GM23248 (cell line): ENCODE results near the gene LMNB1.

ENCODE experiments used
- EZH2 ChIP-seq: fragments of 200-600 bp; sonication (generic); IDR thresholded peaks from 2 replicates; pipeline ENCODE4 v1.6.1; 2018; ENCODE audit warnings: antibody characterized with exemption, mild to moderate bottlenecking; ENCODE audit not compliant: insufficient read depth, poor library complexity, severe bottlenecking
- EZH2phosphoT487 ChIP-seq: fragments of 200-600 bp; sonication (generic); IDR thresholded peaks from 2 replicates; pipeline ENCODE4 v1.6.1; 2018; ENCODE audit warnings: antibody characterized with exemption, moderate library complexity, mild to moderate bottlenecking, low read depth; ENCODE audit not compliant: insufficient read depth

GRCh38 chr5:126884269-126884819 lies 107.4 kb downstream of the LMNB1 start:
- TF ChIP-seq EZH2 (no peak), EZH2phosphoT487 (no peak)
